ENCODE measurements around the gene OR6S1. TPM values are rescaled to one million over a fixed set of nuclear protein-coding genes. Genes with fewer than 3 reads are reported as not detected.
"Not testable (repeated sequence)": the region's sequence is repeated elsewhere in the genome, so short reads cannot be mapped to it uniquely, and the experiment has no call there.

Gene OR6S1
- total RNA-seq, 1 donor from 2014 or later: not detected

GRCh38 chr14:20671597-20672283 is 30.2 kb upstream of the OR6S1 start:
- no peak for DNase-seq (ENCODE audit: extremely low read depth, low read depth, low spot score)

- DNase-seq (ENCODE audit: extremely low read depth, low read depth, low spot score): no peak
Measured at GRCh38 chr14:20668969-20669368, 27.5 kb upstream of the OR6S1 start.

- no peak for DNase-seq (ENCODE audit: extremely low read depth, low read depth, low spot score)
Measured at GRCh38 chr14:20667957-20668356, 26.5 kb upstream of the OR6S1 start.

GRCh38 chr14:20666400-20666961 is 25.0 kb upstream of the OR6S1 start:
- DNase-seq (ENCODE audit: extremely low read depth, low read depth, low spot score): not testable (repeated sequence)

GRCh38 chr14:20662968-20663732 is 21.7 kb upstream of the OR6S1 start:
- no peak for DNase-seq (ENCODE audit: extremely low read depth, low read depth, low spot score)

- no peak for DNase-seq (ENCODE audit: extremely low read depth, low read depth, low spot score)
Measured at GRCh38 chr14:20661197-20661596, 19.7 kb upstream of the OR6S1 start.

- DNase-seq (ENCODE audit: extremely low read depth, low read depth, low spot score): no peak
Measured at GRCh38 chr14:20659813-20660395, 18.4 kb upstream of the OR6S1 start.

GRCh38 chr14:20659336-20659735 is 17.8 kb upstream of the OR6S1 start:
- DNase-seq (ENCODE audit: extremely low read depth, low read depth, low spot score): no peak

GRCh38 chr14:20658246-20658645 is 16.8 kb upstream of the OR6S1 start:
- no peak for DNase-seq (ENCODE audit: extremely low read depth, low read depth, low spot score)

GRCh38 chr14:20657216-20658211 is 16.0 kb upstream of the OR6S1 start:
- no peak for DNase-seq (ENCODE audit: extremely low read depth, low read depth, low spot score)

GRCh38 chr14:20656274-20656673 is 14.8 kb upstream of the OR6S1 start:
- DNase-seq (ENCODE audit: extremely low read depth, low read depth, low spot score): no peak

- DNase-seq (ENCODE audit: extremely low read depth, low read depth, low spot score): no peak
Measured at GRCh38 chr14:20655851-20656250, 14.4 kb upstream of the OR6S1 start.

- no peak for DNase-seq (ENCODE audit: extremely low read depth, low read depth, low spot score)
Measured at GRCh38 chr14:20652996-20653975, 11.8 kb upstream of the OR6S1 start.

GRCh38 chr14:20645481-20645880 is 4.0 kb upstream of the OR6S1 start:
- no peak for DNase-seq (ENCODE audit: extremely low read depth, low read depth, low spot score)

GRCh38 chr14:20644520-20644919 is 3.0 kb upstream of the OR6S1 start:
- no peak for DNase-seq (ENCODE audit: extremely low read depth, low read depth, low spot score)

GRCh38 chr14:20642755-20643154 is 1.3 kb upstream of the OR6S1 start:
- not testable (repeated sequence) for DNase-seq (ENCODE audit: extremely low read depth, low read depth, low spot score)

GRCh38 chr14:20642182-20642581 is 691 bp upstream of the OR6S1 start:
- no peak for DNase-seq (ENCODE audit: extremely low read depth, low read depth, low spot score)

- DNase-seq (ENCODE audit: extremely low read depth, low read depth, low spot score): no peak
Measured at GRCh38 chr14:20632831-20633691, 8.4 kb downstream of the OR6S1 start.

All from glomerular endothelial cell (primary cell).